Measurements from ENCODE around the gene FZD8.

DNA sequence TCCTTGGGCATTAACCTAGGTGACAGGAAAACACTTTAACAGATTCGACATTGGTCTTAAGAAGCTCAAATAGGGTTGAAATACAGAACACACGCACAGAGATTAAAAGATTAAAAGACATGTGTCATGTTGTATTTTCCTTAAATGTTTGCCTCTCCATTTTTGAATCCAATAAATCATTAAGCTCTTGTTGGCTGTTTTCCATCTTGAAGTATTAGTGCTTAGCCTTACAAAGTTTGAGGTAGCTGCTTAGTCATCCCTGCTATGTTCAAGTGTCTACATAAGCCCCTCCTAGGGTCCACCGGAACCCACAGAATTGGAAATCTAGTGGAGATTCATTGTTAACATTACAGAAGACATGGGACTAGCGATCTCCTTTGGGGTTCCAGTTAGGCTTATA is 49.7 kb downstream of the FZD8 start:
- TF ChIP-seq, protein P1, sequence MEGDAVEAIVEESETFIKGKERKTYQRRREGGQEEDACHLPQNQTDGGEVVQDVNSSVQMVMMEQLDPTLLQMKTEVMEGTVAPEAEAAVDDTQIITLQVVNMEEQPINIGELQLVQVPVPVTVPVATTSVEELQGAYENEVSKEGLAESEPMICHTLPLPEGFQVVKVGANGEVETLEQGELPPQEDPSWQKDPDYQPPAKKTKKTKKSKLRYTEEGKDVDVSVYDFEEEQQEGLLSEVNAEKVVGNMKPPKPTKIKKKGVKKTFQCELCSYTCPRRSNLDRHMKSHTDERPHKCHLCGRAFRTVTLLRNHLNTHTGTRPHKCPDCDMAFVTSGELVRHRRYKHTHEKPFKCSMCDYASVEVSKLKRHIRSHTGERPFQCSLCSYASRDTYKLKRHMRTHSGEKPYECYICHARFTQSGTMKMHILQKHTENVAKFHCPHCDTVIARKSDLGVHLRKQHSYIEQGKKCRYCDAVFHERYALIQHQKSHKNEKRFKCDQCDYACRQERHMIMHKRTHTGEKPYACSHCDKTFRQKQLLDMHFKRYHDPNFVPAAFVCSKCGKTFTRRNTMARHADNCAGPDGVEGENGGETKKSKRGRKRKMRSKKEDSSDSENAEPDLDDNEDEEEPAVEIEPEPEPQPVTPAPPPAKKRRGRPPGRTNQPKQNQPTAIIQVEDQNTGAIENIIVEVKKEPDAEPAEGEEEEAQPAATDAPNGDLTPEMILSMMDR (IDR thresholded peaks at IDR 0.05) = no peak
- no peak for TF ChIP-seq POLR2A (IDR thresholded peaks at IDR 0.05)

Data from suprapubic skin (tissue), 3 donors.